SH-SY5Y (cell line): ENCODE measurements around the gene NDUFAB1.

ENCODE experiments used
- GATA2 ChIP-seq: IDR thresholded peaks from 2 replicates; pipeline ENCODE4 v1.6.1; 2011; ENCODE audit warnings: mild to moderate bottlenecking, low read depth, low read length
- GATA3 ChIP-seq: IDR thresholded peaks from 2 replicates; pipeline ENCODE4 v1.6.1; 2011; ENCODE audit warnings: low read depth, mild to moderate bottlenecking, low read length, moderate library complexity

- TF ChIP-seq GATA2 (no peak), GATA3 (no peak)
Measured at GRCh38 chr16:23575834-23576233, 20.3 kb downstream of the NDUFAB1 start.
